Liver (tissue), 3 donors: ENCODE measurements around the gene SLC17A7.

Source experiments
- CTCF ChIP-seq: fragments of 150-350 bp; IDR thresholded peaks from 2 replicates; pipeline ENCODE4 v1.5.1; 2017; ENCODE audit warnings: improper control_type of control experiment, low read depth, low read length; ENCODE audit not compliant: missing input control
- SP1 ChIP-seq: IDR thresholded peaks from 2 replicates; pipeline ENCODE4 v1.6.1; 2018; ENCODE audit warnings: antibody characterized with exemption, mild to moderate bottlenecking
- donor health status: healthy.
- donor health status: healthy.

GRCh38 chr19:49489601-49490167 is 48.4 kb upstream of the SLC17A7 start:
- TF ChIP-seq CTCF (no peak), SP1 (no peak)
